H1 (cell line): Measurements from ENCODE around the gene C19orf12. TPM values are rescaled to one million over a fixed set of nuclear protein-coding genes. Genes with fewer than 3 reads are reported as not detected.

Experiments used
- CTCF ChIA-PET: fragments of 300-600 bp; sonication (Branson Sonifier 250); formaldehyde crosslinking; loops from one replicate; lab custom pipeline; 2021; ENCODE audit not compliant: partially characterized antibody; lab: Charles Lee
- POLR2A ChIA-PET: fragments of 300-600 bp; sonication (Branson Sonifier 250); formaldehyde crosslinking; loops from one replicate; lab custom pipeline; 2021; ENCODE audit warnings: inconsistent platforms; ENCODE audit not compliant: partially characterized antibody; lab: Charles Lee
- DNase-seq, 2 experiments: peaks; one replicate each; pipeline versions ENCODE4 v3.0.0 to v3.0.0-alpha.2; 2010 to 2022; ENCODE audit warnings: low spot score in 2 of 2, low read depth in 1 of 2, mixed read lengths in 1 of 2
- FAIRE-seq: peaks from 2 replicates; lab custom pipeline; 2011; peaks lifted over from hg19 to GRCh38; lab: Jason Lieb, UNC
- H2AFZ ChIP-seq: 2 replicates; pipeline ENCODE4 v1.8.1; 2012; ENCODE audit warnings: low read length, inconsistent platforms
- H2AK5ac ChIP-seq: 2 replicates; pipeline ENCODE4 v1.6.1; 2013; ENCODE audit warnings: low read depth, low read length
- H2BK120ac ChIP-seq: replicated peaks from 2 replicates; pipeline ENCODE3; 2013; ENCODE audit warnings: low read depth, low read length, inconsistent platforms
- H2BK12ac ChIP-seq: 2 replicates; pipeline ENCODE4 v1.6.1; 2013; ENCODE audit warnings: low read depth, low read length
- H2BK15ac ChIP-seq: 2 replicates; pipeline ENCODE4 v1.6.1; 2013; ENCODE audit warnings: low read length
- H2BK20ac ChIP-seq: 2 replicates; pipeline ENCODE4 v1.6.1; 2013; ENCODE audit warnings: low read length
- H2BK5ac ChIP-seq: 2 replicates; pipeline ENCODE4 v1.6.1; 2013; ENCODE audit warnings: low read depth, low read length
- H3K14ac ChIP-seq: 2 replicates; pipeline ENCODE4 v1.6.1; 2013; ENCODE audit warnings: inconsistent platforms; ENCODE audit not compliant: insufficient read length
- H3K18ac ChIP-seq: 2 replicates; pipeline ENCODE4 v1.6.1; 2013; ENCODE audit warnings: low read length; ENCODE audit errors: extremely low read depth
- H3K23ac ChIP-seq: 2 replicates; pipeline ENCODE4 v1.6.1; 2013; ENCODE audit warnings: inconsistent platforms; ENCODE audit not compliant: insufficient read length
- H3K23me2 ChIP-seq: 2 replicates; pipeline ENCODE4 v1.6.1; 2013; ENCODE audit warnings: low read depth, low read length
- H3K27ac ChIP-seq: 2 replicates; pipeline ENCODE4 v1.6.1; 2011; ENCODE audit warnings: low read depth, low read length, inconsistent platforms
- H3K27me3 ChIP-seq, 4 experiments: replicated peaks in 1 of 4; 1 replicate in 1 of 4; 2 replicates in 3 of 4; pipeline versions ENCODE4 v1.6.1 to v1.8.1; 2011 to 2013; ENCODE audit warnings: low read length in 3 of 4, mild to moderate bottlenecking in 3 of 4, inconsistent platforms in 2 of 4, mixed read lengths in 2 of 4, moderate library complexity in 1 of 4; ENCODE audit not compliant: control insufficient read depth in 3 of 4, insufficient read depth in 3 of 4; ENCODE audit errors: extremely low read depth in 1 of 4
- H3K36me3 ChIP-seq, 4 experiments: 2 replicates each; pipeline versions ENCODE4 v1.6.1 to v1.8.1; 2011 to 2013; ENCODE audit warnings: mild to moderate bottlenecking in 4 of 4, low read length in 3 of 4, moderate library complexity in 2 of 4, control low read depth in 1 of 4, inconsistent platforms in 1 of 4; ENCODE audit not compliant: insufficient read depth in 4 of 4, control insufficient read depth in 2 of 4
- H3K4ac ChIP-seq: replicated peaks from 2 replicates; pipeline ENCODE3; 2013; ENCODE audit warnings: low read length, low read depth, mixed read lengths, inconsistent platforms; ENCODE audit not compliant: insufficient read length
- H3K4me1 ChIP-seq, 4 experiments: replicated peaks in 1 of 4; 1 replicate in 1 of 4; 2 replicates in 3 of 4; pipeline versions ENCODE4 v1.6.1 to v1.8.1; 2011 to 2013; ENCODE audit warnings: low read length in 3 of 4, inconsistent platforms in 2 of 4, mixed read lengths in 1 of 4; ENCODE audit not compliant: insufficient read depth in 4 of 4, control insufficient read depth in 3 of 4
- H3K4me2 ChIP-seq, 2 experiments: 2 replicates each; pipeline versions ENCODE4 v1.6.1 to v1.8.1; 2011 to 2013; ENCODE audit warnings: low read depth in 2 of 2, low read length in 2 of 2, control low read depth in 1 of 2, inconsistent platforms in 1 of 2, mild to moderate bottlenecking in 1 of 2; ENCODE audit not compliant: insufficient read depth in 1 of 2
- H3K4me3 ChIP-seq, 4 experiments: fragments of 200-600, 300-600 bp in 1 of 4; sonication (generic), shearing (Covaris generic), sonication (Bioruptor Twin) in 1 of 4; 2 replicates each; pipeline versions ENCODE4 v1.5.1 to v1.8.1; 2011 to 2016; ENCODE audit warnings: low read length in 4 of 4, low read depth in 3 of 4, control low read depth in 2 of 4, inconsistent platforms in 2 of 4, mild to moderate bottlenecking in 2 of 4, mixed read lengths in 1 of 4, moderate library complexity in 1 of 4; ENCODE audit not compliant: insufficient read depth in 2 of 4; ENCODE audit errors: extremely low read depth in 1 of 4
- H3K56ac ChIP-seq: replicated peaks from 2 replicates; pipeline ENCODE3; 2013; ENCODE audit warnings: low read depth, mild to moderate bottlenecking, mixed read lengths, low read length, inconsistent platforms; ENCODE audit not compliant: insufficient read length
- H3K79me1 ChIP-seq: 2 replicates; pipeline ENCODE4 v1.6.1; 2013; ENCODE audit warnings: low read depth, low read length, control low read depth
- H3K79me2 ChIP-seq, 2 experiments: 2 replicates each; pipeline versions ENCODE4 v1.6.1 to v1.8.1; 2012 to 2013; ENCODE audit warnings: low read length in 2 of 2, mild to moderate bottlenecking in 2 of 2, inconsistent platforms in 1 of 2; ENCODE audit not compliant: insufficient read depth in 2 of 2, control insufficient read depth in 1 of 2
- H3K9ac ChIP-seq, 4 experiments: replicated peaks in 1 of 4; 1 replicate in 1 of 4; 2 replicates in 3 of 4; pipeline versions ENCODE4 v1.6.1 to v1.8.1; 2011 to 2013; ENCODE audit warnings: low read depth in 3 of 4, low read length in 3 of 4, control low read depth in 2 of 4, mild to moderate bottlenecking in 2 of 4, moderate library complexity in 2 of 4, inconsistent platforms in 1 of 4; ENCODE audit errors: extremely low read depth in 1 of 4
- H3K9me3 ChIP-seq, 2 experiments: 2 replicates each; pipeline versions ENCODE4 v1.6.1 to v1.8.1; 2012 to 2013; ENCODE audit warnings: mild to moderate bottlenecking in 2 of 2, moderate library complexity in 2 of 2, control low read depth in 1 of 2, inconsistent platforms in 1 of 2, low read depth in 1 of 2, low read length in 1 of 2, mixed read lengths in 1 of 2; ENCODE audit not compliant: insufficient read depth in 2 of 2
- H4K20me1 ChIP-seq, 2 experiments: replicated peaks in 1 of 2; 2 replicates each; pipeline versions ENCODE3 to v1.8.1; 2011 to 2013; ENCODE audit warnings: inconsistent platforms in 2 of 2, low read length in 2 of 2, mild to moderate bottlenecking in 1 of 2; ENCODE audit not compliant: insufficient read depth in 2 of 2, control insufficient read depth in 1 of 2
- H4K5ac ChIP-seq: 2 replicates; pipeline ENCODE4 v1.6.1; 2013; ENCODE audit warnings: low read length, low read depth, mixed read lengths, inconsistent platforms; ENCODE audit not compliant: insufficient read length
- H4K8ac ChIP-seq: 2 replicates; pipeline ENCODE4 v1.8.0; 2013; ENCODE audit warnings: mild to moderate bottlenecking, moderate library complexity, low read length, inconsistent platforms; ENCODE audit not compliant: insufficient read depth; ENCODE audit errors: extremely low read depth
- H4K91ac ChIP-seq: replicated peaks from 2 replicates; pipeline ENCODE3; 2013; ENCODE audit warnings: low read length, mixed read lengths, inconsistent platforms; ENCODE audit not compliant: insufficient read length
- TBP ChIP-seq: IDR thresholded peaks from 2 replicates; pipeline ENCODE4 v1.6.1; 2011; ENCODE audit warnings: low read depth, low read length, improper control_type of control experiment
- WGBS, 2 experiments: shearing (Covaris generic) in 1 of 2; methylation state at CpG; one replicate each; pipeline versions ENCODE4 v1.1.6 to v1.1.7; 2013 to 2015; ENCODE audit warnings: low lambda C conversion rate in 2 of 2, mixed read lengths in 2 of 2, inconsistent platforms in 1 of 2, low coverage in 1 of 2, missing lambda C conversion rate in 1 of 2; ENCODE audit not compliant: insufficient replicate concordance in 2 of 2, insufficient coverage in 1 of 2, insufficient read length in 1 of 2; ENCODE audit errors: extremely low coverage in 1 of 2, missing lambda C conversion rate in 1 of 2; 5-methylcytosine and 5-hydroxymethylcytosine counted together
- polyA plus RNA-seq, 7 experiments: library from polyadenylated mRNA; depleted of rRNA in 3 of 7; stranded (reverse) in 5 of 7; unstranded in 2 of 7; fragments of >200 nt in 5 of 7; fragments of 200-250 nt in 2 of 7; gene quantifications; 1 replicate in 5 of 7; 2 replicates in 1 of 7; 4 replicates in 1 of 7; pipeline versions ENCODE4 v1.2.1 to v1.2.3, GENCODE V29; 2011 to 2013; ENCODE audit warnings: missing spikeins in 2 of 7, mixed read lengths in 2 of 7
- total RNA-seq: library from RNA; stranded (reverse); fragmentation: NEBNext Ultra II Directional; extraction: Animal tissue kit (Norgen Biotek cat#: 25700); gene quantifications from 2 replicates; pipeline ENCODE4 v1.2.1, GENCODE V29; 2021

Gene C19orf12
- total and polyA plus RNA-seq, 2 of the 8 experiments (the other 6 are each of a cell fraction or from before 2014, with no cell fraction given): 10.7 to 11.9 TPM

- Histone ChIP-seq H3K4ac (no peak overlapping the region), H3K14ac (no peak overlapping the region), H3K4me3 (no peak overlapping the region), H2AK5ac (no peak overlapping the region), H3K56ac (no peak overlapping the region), H2BK120ac (no peak overlapping the region), H2BK20ac (no peak overlapping the region), H2AFZ (no peak overlapping the region), H3K36me3 (no peaks in the 10 kb centered on the region), H3K79me1 (no peaks in the 10 kb centered on the region), H3K23me2 (peaks cover 2% of the 10 kb centered on the region; the same call in 1 of the 2 replicates), H3K23ac (no peak overlapping the region), H2BK15ac (no peak overlapping the region), H3K27ac (no peak overlapping the region), H3K79me2 (no peaks in the 10 kb centered on the region), H4K8ac (no peak overlapping the region; the same call in 1 of the 2 replicates), H2BK12ac (no peak overlapping the region), H3K9me3 (no peaks in the 10 kb centered on the region), H4K91ac (no peak overlapping the region), H4K20me1 (peaks cover 0 to 1% of the 10 kb centered on the region in 2 experiments), H3K4me2 (no peak overlapping the region), H2BK5ac (no peak overlapping the region), H3K27me3 (no peaks in the 10 kb centered on the region), H3K9ac (no peak overlapping the region), H3K4me1 (no peaks in the 10 kb centered on the region; a peak in 1 of 7 replicates), H3K18ac (no peak overlapping the region), H4K5ac (no peak overlapping the region)
- WGBS, 2 experiments: 86% methylated on average over 5 of the region's 5 CpGs; no CpG with 5 or more reads in 1 of the 2 experiments
- POLR2A ChIA-PET: interaction anchor here (0.8 kb wide), 1 partner anchor 15 kb away, joined by 3 read pairs; the partner anchor contains the start of gene C19orf12
- CTCF ChIA-PET: interaction anchor here (1.3 to 2.4 kb wide), 4 partner anchors 15 to 174 kb away, joined by 3 to 13 read pairs (median 5); partner anchors contain the start of gene C19orf12
- TF ChIP-seq TBP: no peak
- DNase-seq: no peak
- no peak for FAIRE-seq
Observed at GRCh38 chr19:29699861-29700260, 15.2 kb downstream of the C19orf12 start.
